A673 (cell line): ENCODE measurements around the gene ZNF69. TPM values are rescaled to one million over a fixed set of nuclear protein-coding genes. Genes with fewer than 3 reads are reported as not detected.
"Not testable (repeated sequence)": the region's sequence is repeated elsewhere in the genome, so short reads cannot be mapped to it uniquely, and the experiment has no call there.

ENCODE experiments used
- BruUV-seq: library from RNA; stranded (reverse); fragments of 400-500 nt; replicated peaks from 2 replicates; lab custom pipeline; 2021; lab: Mats Ljungman, UMichigan
- CTCF ChIA-PET: fragments of 300-600 bp; sonication (Branson Sonifier 250); formaldehyde crosslinking; loops from one replicate; lab custom pipeline; 2022; ENCODE audit warnings: antibody characterized with exemption; lab: Charles Lee
- POLR2A ChIA-PET: fragments of 300-600 bp; sonication (Branson Sonifier 250); formaldehyde crosslinking; loops from one replicate; lab custom pipeline; 2022; ENCODE audit warnings: antibody characterized with exemption; ENCODE audit not compliant: low non-redundant PET; lab: Charles Lee
- DNase-seq: peaks from one replicate; pipeline ENCODE4 v3.0.0-alpha.2; 2015; ENCODE audit warnings: low spot score
- H3K27ac ChIP-seq: fragments of 200-600 bp; sonication (generic); 2 replicates; pipeline ENCODE4 v1.5.1; 2016; ENCODE audit warnings: mixed run types, low read depth, mild to moderate bottlenecking, mixed read lengths, antibody characterized with exemption, low read length; ENCODE audit not compliant: poor library complexity, severe bottlenecking
- H3K27me3 ChIP-seq: fragments of 200-600 bp; sonication (generic); replicated peaks from 2 replicates; pipeline ENCODE4 v1.6.1; 2017; ENCODE audit warnings: mixed run types, low read depth, mild to moderate bottlenecking, mixed read lengths, antibody characterized with exemption, low read length; ENCODE audit not compliant: insufficient read depth, poor library complexity
- H3K36me3 ChIP-seq: fragments of 200-600 bp; sonication (generic); 2 replicates; pipeline ENCODE4 v1.6.1; 2016; ENCODE audit warnings: mixed run types, mild to moderate bottlenecking, mixed read lengths, antibody characterized with exemption, low read length; ENCODE audit not compliant: insufficient read depth, poor library complexity, severe bottlenecking
- H3K4me1 ChIP-seq: fragments of 200-600 bp; sonication (generic); 2 replicates; pipeline ENCODE4 v1.6.1; 2017; ENCODE audit warnings: mixed run types, mild to moderate bottlenecking, mixed read lengths, antibody characterized with exemption, low read length; ENCODE audit not compliant: insufficient read depth, poor library complexity, severe bottlenecking
- H3K4me3 ChIP-seq: fragments of 200-600 bp; sonication (generic); 2 replicates; pipeline ENCODE4 v1.5.1; 2016; ENCODE audit warnings: low read depth, mixed run types, mild to moderate bottlenecking, mixed read lengths, low read length; ENCODE audit not compliant: poor library complexity, severe bottlenecking
- H3K9me3 ChIP-seq: fragments of 200-600 bp; sonication (generic); 2 replicates; pipeline ENCODE4 v1.6.1; 2016; ENCODE audit warnings: mixed run types, low read depth, mild to moderate bottlenecking, mixed read lengths, antibody characterized with exemption, low read length; ENCODE audit not compliant: poor library complexity, severe bottlenecking
- EZH2 ChIP-seq: fragments of 200-600 bp; sonication (generic); IDR thresholded peaks from 2 replicates; pipeline ENCODE4 v1.6.1; 2017; ENCODE audit warnings: borderline replicate concordance, low read depth, mild to moderate bottlenecking, mixed read lengths, antibody characterized with exemption, low read length; ENCODE audit not compliant: poor library complexity, severe bottlenecking
- intact Hi-C: fragments of 100-400 bp; cut with micrococcal nuclease; formaldehyde crosslinking; loops from one replicate; pipeline ENCODE4 v1.10.0; 2022; ENCODE audit not compliant: unreplicated experiment
- total RNA-seq: library from RNA; stranded (reverse); gene quantifications from 2 replicates; pipeline ENCODE4 v1.2.3, GENCODE V29; 2021
- TF ChIP-seq, protein P1 (sequence below): fragments of 300-800, 200-600 bp; sonication (generic); conservative IDR thresholded peaks from 2 replicates; pipeline ENCODE4 v1.5.1; 2017; ENCODE audit warnings: low read depth, mild to moderate bottlenecking, antibody characterized with exemption, low read length, moderate library complexity, mixed read lengths

ZNF69 gene
- total RNA-seq, 1 experiment from 2014 or later, result 4.3 TPM

DNA sequence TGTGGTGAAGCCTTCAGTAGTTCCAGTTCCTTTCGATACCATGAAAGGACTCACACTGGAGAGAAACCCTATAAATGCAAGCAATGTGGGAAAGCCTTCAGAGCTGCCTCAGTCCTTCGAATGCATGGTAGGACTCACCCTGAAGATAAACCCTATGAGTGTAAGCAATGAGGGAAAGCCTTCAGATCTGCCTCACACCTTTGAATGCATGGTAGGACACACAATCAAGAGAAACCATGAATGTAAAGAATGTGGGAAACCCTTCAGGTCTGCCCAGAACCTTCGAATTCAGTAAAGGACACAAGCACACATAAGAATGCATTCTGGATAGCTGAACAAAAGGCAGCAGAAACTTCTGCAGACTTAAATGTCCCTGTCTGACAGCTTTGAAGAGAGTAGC lies 18.3 kb downstream of the ZNF69 start:
- TF ChIP-seq, protein P1, sequence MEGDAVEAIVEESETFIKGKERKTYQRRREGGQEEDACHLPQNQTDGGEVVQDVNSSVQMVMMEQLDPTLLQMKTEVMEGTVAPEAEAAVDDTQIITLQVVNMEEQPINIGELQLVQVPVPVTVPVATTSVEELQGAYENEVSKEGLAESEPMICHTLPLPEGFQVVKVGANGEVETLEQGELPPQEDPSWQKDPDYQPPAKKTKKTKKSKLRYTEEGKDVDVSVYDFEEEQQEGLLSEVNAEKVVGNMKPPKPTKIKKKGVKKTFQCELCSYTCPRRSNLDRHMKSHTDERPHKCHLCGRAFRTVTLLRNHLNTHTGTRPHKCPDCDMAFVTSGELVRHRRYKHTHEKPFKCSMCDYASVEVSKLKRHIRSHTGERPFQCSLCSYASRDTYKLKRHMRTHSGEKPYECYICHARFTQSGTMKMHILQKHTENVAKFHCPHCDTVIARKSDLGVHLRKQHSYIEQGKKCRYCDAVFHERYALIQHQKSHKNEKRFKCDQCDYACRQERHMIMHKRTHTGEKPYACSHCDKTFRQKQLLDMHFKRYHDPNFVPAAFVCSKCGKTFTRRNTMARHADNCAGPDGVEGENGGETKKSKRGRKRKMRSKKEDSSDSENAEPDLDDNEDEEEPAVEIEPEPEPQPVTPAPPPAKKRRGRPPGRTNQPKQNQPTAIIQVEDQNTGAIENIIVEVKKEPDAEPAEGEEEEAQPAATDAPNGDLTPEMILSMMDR, result no peak
- no peak for TF ChIP-seq EZH2
- H3K27me3 ChIP-seq, result no peaks in the 10 kb centered on the region
- no peak for DNase-seq
- CTCF ChIA-PET, result no interaction called here
- no peaks in the 10 kb centered on the region for H3K4me1 ChIP-seq
- no peak overlapping the region for H3K4me3 ChIP-seq
- peaks cover 20% of the 10 kb centered on the region for H3K9me3 ChIP-seq
- POLR2A ChIA-PET, result no interaction called here
- no peak overlapping the region for H3K27ac ChIP-seq
- no TSS peak for BruUV-seq
- intact Hi-C loops, result no loop called here
- no peaks in the 10 kb centered on the region for H3K36me3 ChIP-seq

DNA sequence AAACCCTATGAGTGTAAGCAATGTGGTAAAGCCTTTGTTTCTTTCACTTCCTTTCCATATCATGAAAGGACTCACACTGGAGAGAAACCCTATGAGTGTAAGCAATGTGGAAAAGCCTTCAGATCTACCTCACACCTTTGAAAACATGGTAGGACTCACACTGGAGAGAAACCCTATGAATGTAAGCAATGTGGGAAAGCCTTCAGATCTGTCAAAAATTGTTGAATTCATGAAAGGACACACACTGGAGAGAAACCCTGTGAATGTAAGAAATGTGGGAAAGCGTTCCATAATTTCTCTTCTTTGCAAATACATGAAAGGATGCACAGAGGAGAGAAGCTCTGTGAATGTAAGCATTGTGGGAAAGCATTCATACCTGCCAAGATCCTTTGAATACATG lies 24.4 kb downstream of the ZNF69 start:
- H3K27me3 ChIP-seq, BruUV-seq, H3K4me1 ChIP-seq, POLR2A ChIA-PET, DNase-seq, CTCF ChIA-PET, H3K27ac ChIP-seq, H3K36me3 ChIP-seq, intact Hi-C loops, H3K4me3 ChIP-seq: not testable (repeated sequence)
- peaks cover 17% of the 10 kb centered on the region for H3K9me3 ChIP-seq

GRCh38 chr19:11914417-11915051 lies 27.0 kb downstream of the ZNF69 start:
- H3K4me3 ChIP-seq, H3K27me3 ChIP-seq, DNase-seq, CTCF ChIA-PET, H3K27ac ChIP-seq, POLR2A ChIA-PET, intact Hi-C loops, H3K36me3 ChIP-seq, H3K4me1 ChIP-seq, BruUV-seq: not testable (repeated sequence)
- H3K9me3 ChIP-seq, result peaks cover 17% of the 10 kb centered on the region

DNA sequence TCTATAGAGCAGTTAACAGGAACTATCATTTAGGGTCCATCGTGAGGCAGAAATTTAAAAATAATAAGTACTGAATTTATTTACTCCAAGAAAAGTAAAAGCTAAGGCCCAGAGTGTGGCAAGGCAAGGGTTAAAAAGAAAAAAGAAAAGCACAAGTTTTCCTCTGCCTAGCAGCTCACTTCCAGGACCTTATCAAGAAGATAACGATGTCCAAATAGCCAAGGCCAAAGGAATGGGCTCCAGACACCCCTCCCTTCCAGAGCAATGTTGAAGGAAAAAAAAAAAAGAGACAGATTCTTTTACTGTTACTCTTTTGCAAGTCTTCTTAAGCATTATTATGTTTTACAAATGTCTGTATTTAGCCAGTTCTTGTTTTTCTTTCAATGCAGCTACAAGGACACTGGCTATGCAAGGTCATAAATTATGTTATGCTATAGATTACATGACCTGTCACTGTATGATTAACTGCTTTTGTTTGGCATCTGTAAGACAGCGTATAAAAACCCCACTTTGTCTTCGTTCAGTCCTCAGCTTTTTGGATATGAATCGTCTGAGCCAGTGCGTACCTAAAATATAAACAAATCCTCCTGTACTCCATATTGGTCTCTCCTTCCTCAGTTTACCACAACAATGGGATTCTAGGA lies 34.4 kb downstream of the ZNF69 start:
- Histone ChIP-seq H3K27ac (no peak overlapping the region), H3K36me3 (no peaks in the 10 kb centered on the region), H3K4me3 (no peak overlapping the region), H3K4me1 (no peaks in the 10 kb centered on the region), H3K27me3 (no peaks in the 10 kb centered on the region), H3K9me3 (no peaks in the 10 kb centered on the region)
- BruUV-seq, result no TSS peak
- no peak for TF ChIP-seq EZH2
- TF ChIP-seq, protein P1, result no peak
- CTCF ChIA-PET, result interaction anchor here (1.1 kb wide), 1 partner anchor 222 kb away, joined by 7 read pairs; no protein-coding TSS in a partner anchor
- intact Hi-C loops, result no loop called here
- POLR2A ChIA-PET, result no interaction called here
- no peak for DNase-seq
